Measurements from ENCODE around the gene COL4A2. TPM values are rescaled to one million over a fixed set of nuclear protein-coding genes. Genes with fewer than 3 reads are reported as not detected.

COL4A2 gene
- total and polyA plus RNA-seq, 8 donors, result 18.4 to 130 (median 43.8) TPM

GRCh38 chr13:110366733-110367132 lies 59.6 kb downstream of the COL4A2 start:
- WGBS, 2 donors, result 80 to 87% methylated on average over 3 of the region's 3 CpGs
- no peak for TF ChIP-seq CTCF (IDR thresholded peaks at IDR 0.05)
- FAIRE-seq (no peak), ATAC-seq (no peak), DNase-seq (no peak)
- no peak overlapping the region for H3K27ac ChIP-seq
- intact Hi-C loops (cut with DNase I), result no loop called here
- no peaks in the 10 kb centered on the region for H3K36me3 ChIP-seq
- H3K4me1 ChIP-seq, result no peaks in the 10 kb centered on the region
- no peaks in the 10 kb centered on the region for H3K27me3 ChIP-seq
- no peaks in the 10 kb centered on the region for H3K9me3 ChIP-seq
- H3K4me3 ChIP-seq, result no peak overlapping the region

GRCh38 chr13:110367620-110368019 lies 60.5 kb downstream of the COL4A2 start:
- Histone ChIP-seq H3K27ac (no peak overlapping the region), H3K36me3 (no peaks in the 10 kb centered on the region), H3K27me3 (no peaks in the 10 kb centered on the region), H3K4me3 (no peak overlapping the region), H3K4me1 (no peaks in the 10 kb centered on the region), H3K9me3 (no peaks in the 10 kb centered on the region)
- DNase-seq, result no peak
- intact Hi-C loops (cut with DNase I), result no loop called here
- TF ChIP-seq CTCF (IDR thresholded peaks at IDR 0.05), result no peak
- no peak for ATAC-seq
- WGBS, 2 donors, result 65 to 72% methylated on average over 4 of the region's 4 CpGs
- no peak for FAIRE-seq

GRCh38 chr13:110368408-110368807 lies 61.3 kb downstream of the COL4A2 start:
- ATAC-seq, result no peak
- WGBS, 2 donors, result 78 to 88% methylated on average over 2 of the region's 2 CpGs

GRCh38 chr13:110369400-110369799 lies 62.3 kb downstream of the COL4A2 start:
- intact Hi-C loops (cut with DNase I), result no loop called here
- H3K27ac ChIP-seq, result no peak overlapping the region
- FAIRE-seq (no peak), ATAC-seq (no peak), DNase-seq (no peak)
- H3K9me3 ChIP-seq, result no peaks in the 10 kb centered on the region
- H3K36me3 ChIP-seq, result no peaks in the 10 kb centered on the region
- H3K27me3 ChIP-seq, result no peaks in the 10 kb centered on the region
- TF ChIP-seq CTCF (IDR thresholded peaks at IDR 0.05), result no peak
- no peak overlapping the region for H3K4me3 ChIP-seq
- WGBS, 2 donors, result 85 to 95% methylated on average over 5 of the region's 5 CpGs
- no peaks in the 10 kb centered on the region for H3K4me1 ChIP-seq

More at GRCh38 chr13:110368408-110368807, 61.3 kb downstream of the COL4A2 start:
- intact Hi-C loops (cut with DNase I), result no loop called here
- Histone ChIP-seq H3K27me3 (no peaks in the 10 kb centered on the region), H3K36me3 (no peaks in the 10 kb centered on the region), H3K4me3 (no peak overlapping the region), H3K9me3 (no peaks in the 10 kb centered on the region), H3K4me1 (no peaks in the 10 kb centered on the region), H3K27ac (no peak overlapping the region)
- DNase-seq, result no peak
- FAIRE-seq, result no peak
- TF ChIP-seq CTCF (IDR thresholded peaks at IDR 0.05), result no peak

- intact Hi-C loops (cut with DNase I), result no loop called here
- Histone ChIP-seq H3K4me3 (no peak overlapping the region), H3K36me3 (no peaks in the 10 kb centered on the region), H3K27me3 (no peaks in the 10 kb centered on the region), H3K4me1 (no peaks in the 10 kb centered on the region), H3K27ac (no peak overlapping the region), H3K9me3 (no peaks in the 10 kb centered on the region)
- DNase-seq (no peak), ATAC-seq (peak in 1 of 4 donors; percentile 34), FAIRE-seq (no peak)
- no peak for TF ChIP-seq CTCF (IDR thresholded peaks at IDR 0.05)
- WGBS, 2 donors, result 65 to 70% methylated on average over 20 of the region's 20 CpGs
These were observed 64.7 kb downstream of the COL4A2 start for GRCh38 chr13:110371550-110372465.

Data from pancreas (tissue), 10 donors.